DND-41 (cell line): Measurements from ENCODE around the gene ERG28.

Experiments used
- ATAC-seq: fragments of 200-7000 bp; cut with Tn5 transposase; 3 replicates; pipeline ENCODE4 v1.9.1; 2021; ENCODE audit warnings: low read depth; ENCODE audit not compliant: insufficient read depth
- DNase-seq: peaks from one replicate; pipeline ENCODE4 v3.0.0-alpha.2; 2020
- H2AFZ ChIP-seq: 2 replicates; pipeline ENCODE4 v1.6.0; 2012; ENCODE audit warnings: low read depth, low read length
- H3K27ac ChIP-seq: 2 replicates; pipeline ENCODE4 v1.5.1; 2012; ENCODE audit warnings: low read length, inconsistent platforms
- H3K27me3 ChIP-seq: fragments of 200-600 bp; sonication (generic); 2 replicates; pipeline ENCODE4 v1.6.0; 2012; ENCODE audit warnings: low read length, mild to moderate bottlenecking, inconsistent platforms; ENCODE audit not compliant: insufficient read depth, poor library complexity
- H3K36me3 ChIP-seq: 2 replicates; pipeline ENCODE4 v1.5.1; 2012; ENCODE audit warnings: low read length, inconsistent platforms; ENCODE audit not compliant: insufficient read depth
- H3K4me1 ChIP-seq: 2 replicates; pipeline ENCODE4 v1.5.1; 2012; ENCODE audit warnings: mild to moderate bottlenecking, low read length; ENCODE audit not compliant: insufficient read depth
- H3K4me2 ChIP-seq: 2 replicates; pipeline ENCODE4 v1.6.0; 2012; ENCODE audit warnings: mild to moderate bottlenecking, moderate library complexity, low read length, inconsistent platforms; ENCODE audit not compliant: insufficient read depth
- H3K4me3 ChIP-seq, 2 experiments: fragments of 200-600 bp in 1 of 2; shearing (Covaris generic) in 1 of 2; 2 replicates each; pipeline ENCODE4 v1.5.1; 2012 to 2016; ENCODE audit warnings: inconsistent platforms in 2 of 2, low read length in 2 of 2, mild to moderate bottlenecking in 2 of 2, low read depth in 1 of 2, moderate library complexity in 1 of 2
- H3K79me2 ChIP-seq: 2 replicates; pipeline ENCODE4 v1.6.0; 2012; ENCODE audit warnings: low read length, inconsistent platforms; ENCODE audit not compliant: insufficient read depth
- H3K9ac ChIP-seq: 2 replicates; pipeline ENCODE4 v1.6.0; 2012; ENCODE audit warnings: low read depth, mild to moderate bottlenecking, inconsistent platforms, low read length, moderate library complexity
- H3K9me3 ChIP-seq: 2 replicates; pipeline ENCODE4 v1.5.1; 2012; ENCODE audit warnings: low read length, moderate library complexity, mild to moderate bottlenecking, inconsistent platforms; ENCODE audit not compliant: insufficient read depth, severe bottlenecking
- H4K20me1 ChIP-seq: 2 replicates; pipeline ENCODE4 v1.6.0; 2012; ENCODE audit warnings: low read length; ENCODE audit not compliant: insufficient read depth
- EZH2 ChIP-seq: IDR thresholded peaks from 3 replicates; pipeline ENCODE4 v1.6.1; 2012; ENCODE audit warnings: borderline replicate concordance, low read depth, mild to moderate bottlenecking, moderate library complexity, low read length, inconsistent platforms; ENCODE audit not compliant: severe bottlenecking
- TF ChIP-seq, protein P1 (sequence below): IDR thresholded peaks from 2 replicates; pipeline ENCODE4 v1.5.1; 2012; ENCODE audit warnings: borderline replicate concordance, low read length, moderate library complexity, mild to moderate bottlenecking; ENCODE audit not compliant: poor library complexity, severe bottlenecking; ENCODE audit errors: extremely low read depth

The ERG28 gene, protein sequence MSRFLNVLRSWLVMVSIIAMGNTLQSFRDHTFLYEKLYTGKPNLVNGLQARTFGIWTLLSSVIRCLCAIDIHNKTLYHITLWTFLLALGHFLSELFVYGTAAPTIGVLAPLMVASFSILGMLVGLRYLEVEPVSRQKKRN

DNA sequence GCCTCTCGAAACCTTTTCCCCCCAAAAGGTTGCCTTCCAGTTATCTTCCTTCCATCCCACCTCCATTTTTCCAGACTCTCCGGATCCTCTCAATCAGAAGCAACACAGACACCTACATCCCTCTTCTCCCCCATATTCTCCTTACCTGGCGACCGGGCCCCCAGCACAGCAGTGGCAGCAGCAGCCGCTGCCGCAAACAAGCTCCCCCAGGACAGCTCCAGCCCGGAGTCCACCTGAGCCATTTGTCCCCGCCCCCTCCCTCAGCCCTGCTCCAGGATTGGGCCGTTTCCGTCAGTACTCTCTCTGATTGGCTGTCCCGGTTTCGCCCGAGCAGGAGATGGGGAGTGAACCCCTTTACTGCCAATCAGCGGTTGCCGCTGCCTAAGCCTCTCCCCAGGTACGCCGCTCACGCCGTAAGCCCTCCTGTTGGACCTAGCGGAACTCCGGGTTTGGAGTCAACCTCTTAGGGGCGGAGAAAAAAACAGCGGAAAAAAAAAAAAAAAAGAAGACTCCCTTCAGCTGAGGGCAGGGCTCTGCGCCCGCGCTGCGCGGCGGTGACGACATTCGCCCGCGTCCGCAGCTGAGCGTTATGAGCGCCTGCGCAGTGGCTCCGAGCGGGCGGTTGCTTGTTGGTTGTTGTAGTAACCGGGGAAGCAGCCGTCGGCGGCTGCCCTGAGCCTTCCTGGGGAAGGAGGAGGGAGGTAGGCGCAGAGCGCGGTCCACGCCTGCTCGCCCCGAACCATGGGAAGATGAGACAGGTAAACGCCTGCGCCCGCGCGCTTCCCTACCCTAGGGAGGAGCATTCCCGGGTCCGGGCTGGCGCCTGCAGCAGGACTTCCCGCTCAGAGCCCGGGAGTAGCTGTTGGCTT is at the start of gene ERG28, which contains the start of gene TTLL5:
ERG28 (minus strand) TSS at position 247 of the 869 bp plus-strand sequence. CDS start 3,374 bp downstream, outside the sequence.
TTLL5 (plus strand) TSS at position 617 of the 869 bp plus-strand sequence. CDS start 1,904 bp downstream, outside the sequence.
- peaks cover 45% of the 10 kb centered on the region for H3K79me2 ChIP-seq
- H3K27ac ChIP-seq = peak within 1 kb of the TSS; percentile 76
- ATAC-seq (peak; percentile 98), DNase-seq (peak; percentile 96)
- no peaks in the 10 kb centered on the region for H4K20me1 ChIP-seq
- H3K4me3 ChIP-seq = peak within 1 kb of the TSS; percentile 85 to 98
- H3K9me3 ChIP-seq = no peaks in the 10 kb centered on the region
- H2AFZ ChIP-seq = peak within 1 kb of the TSS; percentile 86
- peaks cover 46% of the 10 kb centered on the region for H3K4me1 ChIP-seq
- no peaks in the 10 kb centered on the region for H3K27me3 ChIP-seq
- no peak for TF ChIP-seq EZH2
- TF ChIP-seq, protein P1, sequence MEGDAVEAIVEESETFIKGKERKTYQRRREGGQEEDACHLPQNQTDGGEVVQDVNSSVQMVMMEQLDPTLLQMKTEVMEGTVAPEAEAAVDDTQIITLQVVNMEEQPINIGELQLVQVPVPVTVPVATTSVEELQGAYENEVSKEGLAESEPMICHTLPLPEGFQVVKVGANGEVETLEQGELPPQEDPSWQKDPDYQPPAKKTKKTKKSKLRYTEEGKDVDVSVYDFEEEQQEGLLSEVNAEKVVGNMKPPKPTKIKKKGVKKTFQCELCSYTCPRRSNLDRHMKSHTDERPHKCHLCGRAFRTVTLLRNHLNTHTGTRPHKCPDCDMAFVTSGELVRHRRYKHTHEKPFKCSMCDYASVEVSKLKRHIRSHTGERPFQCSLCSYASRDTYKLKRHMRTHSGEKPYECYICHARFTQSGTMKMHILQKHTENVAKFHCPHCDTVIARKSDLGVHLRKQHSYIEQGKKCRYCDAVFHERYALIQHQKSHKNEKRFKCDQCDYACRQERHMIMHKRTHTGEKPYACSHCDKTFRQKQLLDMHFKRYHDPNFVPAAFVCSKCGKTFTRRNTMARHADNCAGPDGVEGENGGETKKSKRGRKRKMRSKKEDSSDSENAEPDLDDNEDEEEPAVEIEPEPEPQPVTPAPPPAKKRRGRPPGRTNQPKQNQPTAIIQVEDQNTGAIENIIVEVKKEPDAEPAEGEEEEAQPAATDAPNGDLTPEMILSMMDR = no peak
- peaks cover 34% of the 10 kb centered on the region for H3K36me3 ChIP-seq
- peak within 1 kb of the TSS; percentile 75 for H3K9ac ChIP-seq
- H3K4me2 ChIP-seq = peak within 1 kb of the TSS; percentile 69

DNA sequence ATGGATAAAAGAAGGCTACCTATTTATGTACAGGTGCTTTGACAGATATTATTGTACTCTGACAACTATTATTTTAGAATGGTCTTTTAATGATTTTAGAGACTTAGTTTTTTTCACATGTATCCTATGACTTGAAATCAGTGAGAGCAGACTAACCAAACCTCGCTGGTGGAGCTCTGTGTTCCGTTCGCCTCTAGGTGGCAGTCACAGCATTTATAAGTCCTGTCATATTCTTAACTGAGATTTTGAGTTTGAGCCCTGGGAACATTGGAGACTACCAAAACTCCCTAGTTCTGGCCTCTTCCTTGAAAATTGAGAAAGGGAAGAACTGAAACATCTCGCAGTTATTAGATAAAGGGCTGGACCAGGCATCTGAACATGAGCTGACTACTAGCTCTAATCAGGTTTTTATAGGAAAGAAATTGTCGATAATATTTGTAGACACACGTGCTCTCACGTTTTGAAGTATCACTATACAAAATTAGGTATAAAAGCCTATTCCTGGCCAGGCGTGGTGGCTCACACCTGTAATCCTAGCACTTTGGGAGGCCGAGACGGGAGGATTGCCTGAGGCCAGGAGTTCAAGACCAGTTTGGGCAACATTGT is 48.6 kb upstream of the ERG28 start:
- H3K9ac ChIP-seq = no peak overlapping the region
- no peak overlapping the region for H2AFZ ChIP-seq
- DNase-seq (peak; percentile 68), ATAC-seq (peak; percentile 91)
- no peaks in the 10 kb centered on the region for H3K4me1 ChIP-seq
- no peaks in the 10 kb centered on the region for H3K79me2 ChIP-seq
- no peak overlapping the region for H3K4me2 ChIP-seq
- no peaks in the 10 kb centered on the region for H3K9me3 ChIP-seq
- H3K27ac ChIP-seq = no peak overlapping the region
- no peaks in the 10 kb centered on the region for H3K27me3 ChIP-seq
- no peaks in the 10 kb centered on the region for H4K20me1 ChIP-seq
- TF ChIP-seq, protein P1 = peak; percentile 88
- TF ChIP-seq EZH2 = no peak
- H3K36me3 ChIP-seq = peaks cover 47% of the 10 kb centered on the region
- H3K4me3 ChIP-seq = no peak overlapping the region

DNA sequence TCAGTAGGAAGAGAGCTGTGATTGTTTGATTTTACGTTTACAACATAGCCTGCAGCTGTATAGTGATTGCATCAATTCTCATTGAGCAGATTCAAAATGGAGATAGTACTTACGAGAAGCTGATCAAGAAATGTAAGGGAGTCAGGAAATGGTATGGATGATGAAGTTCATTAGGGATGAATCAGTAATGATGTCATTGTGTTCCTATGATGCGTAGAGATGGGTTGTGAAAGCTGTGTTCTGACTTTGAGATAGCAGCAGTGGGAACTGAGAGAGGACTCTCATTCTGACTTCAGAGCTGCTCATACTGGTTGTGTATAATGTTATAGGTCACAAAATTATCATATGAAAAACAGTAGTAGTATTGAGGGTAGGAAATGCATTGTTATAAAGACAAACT is 44.3 kb upstream of the ERG28 start:
- H3K79me2 ChIP-seq = no peaks in the 10 kb centered on the region
- H3K9me3 ChIP-seq = no peaks in the 10 kb centered on the region
- no peak overlapping the region for H3K9ac ChIP-seq
- no peak for ATAC-seq
- no peak overlapping the region for H3K4me2 ChIP-seq
- no peak overlapping the region for H2AFZ ChIP-seq
- H3K27me3 ChIP-seq = no peaks in the 10 kb centered on the region
- TF ChIP-seq EZH2 = no peak
- TF ChIP-seq, protein P1 = no peak
- H3K36me3 ChIP-seq = peaks cover 70% of the 10 kb centered on the region
- no peak overlapping the region for H3K4me3 ChIP-seq
- H3K27ac ChIP-seq = no peak overlapping the region
- H4K20me1 ChIP-seq = no peaks in the 10 kb centered on the region
- no peak for DNase-seq
- H3K4me1 ChIP-seq = no peaks in the 10 kb centered on the region
